MM.1S (cell line): ENCODE data around the gene CWC27.

Source experiments
- DNase-seq: peaks from one replicate; pipeline ENCODE4 v3.0.0-alpha.2; 2015
- H2AFZ ChIP-seq: fragments of 300-600 bp; sonication (generic); 2 replicates; pipeline ENCODE4 v1.6.0; 2016; ENCODE audit warnings: antibody characterized with exemption, low read length
- H3F3A ChIP-seq: fragments of 300-600 bp; sonication (generic); 2 replicates; pipeline ENCODE4 v1.6.1; 2016; ENCODE audit warnings: mild to moderate bottlenecking, antibody characterized with exemption, low read length, moderate library complexity, mixed read lengths; ENCODE audit not compliant: insufficient read depth
- H3K27ac ChIP-seq: fragments of 300-600 bp; sonication (generic); 2 replicates; pipeline ENCODE4 v1.5.1; 2016; ENCODE audit warnings: mild to moderate bottlenecking, low read length
- H3K27me3 ChIP-seq: fragments of 300-600 bp; sonication (generic); replicated peaks from 2 replicates; pipeline ENCODE4 v1.6.0; 2016; ENCODE audit warnings: low read length; ENCODE audit not compliant: insufficient read depth
- H3K36me3 ChIP-seq: fragments of 300-600 bp; sonication (generic); replicated peaks from 2 replicates; pipeline ENCODE4 v1.6.1; 2016; ENCODE audit warnings: mild to moderate bottlenecking, low read length, mixed read lengths; ENCODE audit not compliant: insufficient read depth
- H3K4me1 ChIP-seq: fragments of 300-600 bp; sonication (generic); 2 replicates; pipeline ENCODE4 v1.6.1; 2016; ENCODE audit warnings: low read length, mixed read lengths
- H3K4me2 ChIP-seq: fragments of 300-600 bp; sonication (generic); 2 replicates; pipeline ENCODE4 v1.6.0; 2016; ENCODE audit warnings: low read depth, low read length
- H3K4me3 ChIP-seq: fragments of 300-600 bp; sonication (generic); 2 replicates; pipeline ENCODE4 v1.5.1; 2016; ENCODE audit warnings: low read length, mixed read lengths
- H3K79me2 ChIP-seq: fragments of 300-600 bp; sonication (generic); 2 replicates; pipeline ENCODE4 v1.6.1; 2016; ENCODE audit warnings: mixed run types, low read length, mixed read lengths
- H3K9ac ChIP-seq: fragments of 300-600 bp; sonication (generic); 2 replicates; pipeline ENCODE4 v1.6.1; 2016; ENCODE audit warnings: low read length, mixed read lengths
- H3K9me2 ChIP-seq: fragments of 300-600 bp; sonication (generic); replicated peaks from 2 replicates; pipeline ENCODE4 v1.6.1; 2016; ENCODE audit warnings: mild to moderate bottlenecking, low read length, mixed read lengths; ENCODE audit not compliant: insufficient read depth
- H3K9me3 ChIP-seq: fragments of 300-600 bp; sonication (generic); replicated peaks from 2 replicates; pipeline ENCODE4 v1.6.1; 2016; ENCODE audit warnings: mild to moderate bottlenecking, low read length, mixed read lengths; ENCODE audit not compliant: insufficient read depth
- H4K20me1 ChIP-seq: fragments of 300-600 bp; sonication (generic); 2 replicates; pipeline ENCODE4 v1.6.1; 2016; ENCODE audit warnings: mild to moderate bottlenecking, low read length, moderate library complexity, mixed read lengths; ENCODE audit not compliant: insufficient read depth
- EZH2 ChIP-seq: fragments of 300-600 bp; sonication (generic); optimal IDR thresholded peaks from 2 replicates; pipeline ENCODE3; 2017; ENCODE audit warnings: low read depth, mild to moderate bottlenecking, antibody characterized with exemption, low read length, mixed read lengths
- EZH2phosphoT487 ChIP-seq: fragments of 300-600 bp; sonication (generic); IDR thresholded peaks from 2 replicates; pipeline ENCODE4 v1.6.1; 2018; ENCODE audit warnings: antibody characterized with exemption, low read length
- TF ChIP-seq, protein P1 (sequence below): fragments of 300-600 bp; sonication (generic); IDR thresholded peaks from 2 replicates; pipeline ENCODE4 v1.5.1; 2016; ENCODE audit warnings: antibody characterized with exemption, low read length, mixed read lengths

CWC27 gene

DNA sequence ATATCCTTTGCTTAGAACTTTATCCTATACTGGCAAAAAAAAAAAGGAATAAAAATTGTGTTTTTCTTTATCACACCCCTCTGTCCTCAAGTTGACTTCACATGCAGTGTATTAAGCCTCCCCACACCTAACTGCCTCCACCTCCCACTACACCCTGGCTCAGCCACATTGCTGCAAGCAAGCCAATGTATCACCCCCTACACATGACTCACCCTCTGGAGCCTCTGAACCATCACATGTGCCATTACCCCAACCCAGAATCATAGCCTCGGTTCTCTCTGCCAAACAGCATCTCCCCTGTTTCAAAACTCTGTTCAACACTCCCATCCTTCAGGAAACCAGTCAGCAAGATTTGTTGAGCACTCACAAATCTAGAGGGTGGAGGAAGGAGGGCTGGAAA lies 209.0 kb downstream of the CWC27 start:
- H3K36me3 ChIP-seq: no peaks in the 10 kb centered on the region
- no peaks in the 10 kb centered on the region for H3K79me2 ChIP-seq
- no peak for TF ChIP-seq EZH2phosphoT487
- TF ChIP-seq, protein P1, sequence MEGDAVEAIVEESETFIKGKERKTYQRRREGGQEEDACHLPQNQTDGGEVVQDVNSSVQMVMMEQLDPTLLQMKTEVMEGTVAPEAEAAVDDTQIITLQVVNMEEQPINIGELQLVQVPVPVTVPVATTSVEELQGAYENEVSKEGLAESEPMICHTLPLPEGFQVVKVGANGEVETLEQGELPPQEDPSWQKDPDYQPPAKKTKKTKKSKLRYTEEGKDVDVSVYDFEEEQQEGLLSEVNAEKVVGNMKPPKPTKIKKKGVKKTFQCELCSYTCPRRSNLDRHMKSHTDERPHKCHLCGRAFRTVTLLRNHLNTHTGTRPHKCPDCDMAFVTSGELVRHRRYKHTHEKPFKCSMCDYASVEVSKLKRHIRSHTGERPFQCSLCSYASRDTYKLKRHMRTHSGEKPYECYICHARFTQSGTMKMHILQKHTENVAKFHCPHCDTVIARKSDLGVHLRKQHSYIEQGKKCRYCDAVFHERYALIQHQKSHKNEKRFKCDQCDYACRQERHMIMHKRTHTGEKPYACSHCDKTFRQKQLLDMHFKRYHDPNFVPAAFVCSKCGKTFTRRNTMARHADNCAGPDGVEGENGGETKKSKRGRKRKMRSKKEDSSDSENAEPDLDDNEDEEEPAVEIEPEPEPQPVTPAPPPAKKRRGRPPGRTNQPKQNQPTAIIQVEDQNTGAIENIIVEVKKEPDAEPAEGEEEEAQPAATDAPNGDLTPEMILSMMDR: no peak
- TF ChIP-seq EZH2: no peak
- H3K9me3 ChIP-seq: no peaks in the 10 kb centered on the region
- H3K9me2 ChIP-seq: no peaks in the 10 kb centered on the region
- H3K27me3 ChIP-seq: no peaks in the 10 kb centered on the region
- no peaks in the 10 kb centered on the region for H3F3A ChIP-seq
- H3K4me3 ChIP-seq: no peak overlapping the region
- H3K27ac ChIP-seq: no peak overlapping the region
- no peak overlapping the region for H3K9ac ChIP-seq
- H2AFZ ChIP-seq: no peak overlapping the region
- no peak for DNase-seq
- H3K4me2 ChIP-seq: no peak overlapping the region
- no peaks in the 10 kb centered on the region for H3K4me1 ChIP-seq
- no peaks in the 10 kb centered on the region for H4K20me1 ChIP-seq

DNA sequence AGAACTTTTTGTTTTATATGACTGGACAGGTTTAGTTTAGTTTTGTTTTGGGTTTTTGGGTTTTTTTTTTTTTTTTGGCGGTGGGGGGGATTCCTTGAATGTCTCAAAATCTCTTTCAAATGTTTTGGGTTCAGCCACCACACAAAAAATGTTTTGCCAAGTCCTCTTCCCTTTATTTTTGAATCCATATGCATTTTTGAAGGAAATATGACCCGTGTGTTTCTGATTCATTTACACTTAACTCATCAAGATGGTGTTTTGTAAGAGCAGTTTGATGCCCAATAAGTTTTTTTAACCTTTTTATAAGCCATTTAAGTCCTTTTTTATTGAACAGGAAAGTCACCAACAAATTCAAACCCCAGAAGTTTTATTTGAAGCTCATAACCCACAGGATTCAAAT lies 209.8 kb downstream of the CWC27 start:
- Histone ChIP-seq H3K4me2 (no peak overlapping the region), H3F3A (no peaks in the 10 kb centered on the region), H4K20me1 (no peaks in the 10 kb centered on the region), H3K9ac (no peak overlapping the region), H3K36me3 (no peaks in the 10 kb centered on the region), H3K9me2 (no peaks in the 10 kb centered on the region), H3K27me3 (no peaks in the 10 kb centered on the region), H3K27ac (no peak overlapping the region), H3K79me2 (no peaks in the 10 kb centered on the region), H3K9me3 (no peaks in the 10 kb centered on the region), H3K4me1 (no peaks in the 10 kb centered on the region), H3K4me3 (no peak overlapping the region), H2AFZ (no peak overlapping the region)
- no peak for DNase-seq
- TF ChIP-seq EZH2 (no peak), EZH2phosphoT487 (no peak)
- TF ChIP-seq, protein P1: no peak

DNA sequence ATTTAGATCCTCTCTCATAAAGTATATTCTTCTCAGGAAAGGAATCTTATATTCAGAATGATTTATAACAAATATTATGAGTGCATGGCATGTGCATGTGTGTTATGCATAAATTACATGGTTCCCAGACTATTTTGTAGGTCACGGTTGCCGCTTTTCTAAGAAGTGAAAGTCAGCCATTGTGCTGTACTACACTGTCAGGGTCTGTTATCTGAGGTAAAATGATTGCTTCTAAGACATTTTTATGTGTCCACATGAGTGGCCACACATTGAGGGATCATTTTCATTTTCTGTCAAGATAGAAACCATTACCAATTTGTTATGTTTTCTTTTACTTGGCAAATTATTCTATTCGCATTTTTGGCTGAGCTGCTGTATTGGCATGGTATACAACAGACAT lies 210.8 kb downstream of the CWC27 start:
- H3K9me3 ChIP-seq: no peaks in the 10 kb centered on the region
- H3K36me3 ChIP-seq: no peaks in the 10 kb centered on the region
- H3K79me2 ChIP-seq: no peaks in the 10 kb centered on the region
- H3K9ac ChIP-seq: no peak overlapping the region
- no peak for TF ChIP-seq EZH2phosphoT487
- TF ChIP-seq EZH2: no peak
- TF ChIP-seq, protein P1: no peak
- no peak overlapping the region for H3K4me3 ChIP-seq
- no peaks in the 10 kb centered on the region for H4K20me1 ChIP-seq
- no peak overlapping the region for H3K4me2 ChIP-seq
- DNase-seq: no peak
- no peaks in the 10 kb centered on the region for H3K9me2 ChIP-seq
- H3K4me1 ChIP-seq: no peaks in the 10 kb centered on the region
- H2AFZ ChIP-seq: no peak overlapping the region
- no peaks in the 10 kb centered on the region for H3F3A ChIP-seq
- no peak overlapping the region for H3K27ac ChIP-seq
- no peaks in the 10 kb centered on the region for H3K27me3 ChIP-seq
